WTC11 (cell line): ENCODE data around the gene SLC23A1. TPM values are rescaled to one million over a fixed set of nuclear protein-coding genes. Genes with fewer than 3 reads are reported as not detected.

ENCODE experiments used
- ATAC-seq: fragments of 200-7000 bp; cut with Tn5 transposase; 2 replicates; pipeline ENCODE4 v1.10.0; 2021; ENCODE audit warnings: mild to moderate bottlenecking, moderate library complexity
- CTCF ChIA-PET: fragments of 300-600 bp; sonication (Branson Sonifier 250); formaldehyde crosslinking; loops from one replicate; lab custom pipeline; 2021; ENCODE audit warnings: antibody characterized with exemption; lab: Charles Lee
- POLR2A ChIA-PET: fragments of 350-600 bp; sonication (Branson Sonifier 250); formaldehyde crosslinking; loops from one replicate; lab custom pipeline; 2021; ENCODE audit warnings: antibody characterized with exemption; lab: Charles Lee
- DNase-seq: peaks from one replicate; pipeline ENCODE4 v3.0.0; 2021; ENCODE audit warnings: low spot score
- H3K27ac Mint-ChIP-seq: 2 replicates; pipeline ENCODE4 v1.8.0; 2021; ENCODE audit warnings: mixed read lengths
- H3K27me3 Mint-ChIP-seq: 2 replicates; pipeline ENCODE4 v1.8.0; 2021; ENCODE audit warnings: low read depth, mild to moderate bottlenecking, moderate library complexity, mixed read lengths
- H3K36me3 Mint-ChIP-seq: 2 replicates; pipeline ENCODE4 v1.8.0; 2021; ENCODE audit warnings: mixed read lengths
- H3K4me1 Mint-ChIP-seq: 2 replicates; pipeline ENCODE4 v1.8.0; 2022; ENCODE audit warnings: mixed read lengths
- H3K4me3 Mint-ChIP-seq: 2 replicates; pipeline ENCODE4 v1.8.0; 2021; ENCODE audit warnings: mild to moderate bottlenecking, moderate library complexity, mixed read lengths
- H3K9me3 Mint-ChIP-seq: 2 replicates; pipeline ENCODE4 v1.8.0; 2021; ENCODE audit warnings: mixed read lengths
- CDX4 ChIP-seq: fragments of 250-450 bp; sonication (Bioruptor Pico); IDR thresholded peaks from 2 replicates; pipeline ENCODE4 v1.9.0; 2021; ENCODE audit warnings: moderate library complexity, mild to moderate bottlenecking, inconsistent platforms, borderline replicate concordance
- CREB1 ChIP-seq: sonication (generic); formaldehyde crosslinking; IDR thresholded peaks from 2 replicates; pipeline ENCODE4 v1.8.0; 2023; ENCODE audit warnings: mild to moderate bottlenecking, missing genetic modification reagents
- FOXJ3 ChIP-seq: sonication (generic); formaldehyde crosslinking; IDR thresholded peaks from 2 replicates; pipeline ENCODE4 v1.9.0; 2021; ENCODE audit warnings: missing genetic modification reagents, mild to moderate bottlenecking, borderline replicate concordance
- FOXP4 ChIP-seq: sonication (generic); formaldehyde crosslinking; IDR thresholded peaks from 2 replicates; pipeline ENCODE4 v1.8.0; 2022; ENCODE audit warnings: mild to moderate bottlenecking, missing genetic modification reagents
- GTF2I ChIP-seq: fragments of 250-450 bp; sonication (Bioruptor Pico); conservative IDR thresholded peaks from 2 replicates; pipeline ENCODE4 v1.4.0; 2021; ENCODE audit warnings: mild to moderate bottlenecking
- IRF2 ChIP-seq: sonication (generic); formaldehyde crosslinking; IDR thresholded peaks from 2 replicates; pipeline ENCODE4 v1.8.0; 2022; ENCODE audit warnings: low read depth, missing genetic modification reagents, borderline replicate concordance
- NFATC4 ChIP-seq: fragments of 250-450 bp; sonication (Bioruptor Pico); IDR thresholded peaks from 2 replicates; pipeline ENCODE4 v1.9.0; 2021; ENCODE audit warnings: mild to moderate bottlenecking
- NR1H2 ChIP-seq: sonication (generic); formaldehyde crosslinking; IDR thresholded peaks from 2 replicates; pipeline ENCODE4 v1.9.0; 2021; ENCODE audit warnings: mild to moderate bottlenecking, moderate library complexity, missing genetic modification reagents
- NR3C1 ChIP-seq: sonication (generic); formaldehyde crosslinking; conservative IDR thresholded peaks from 2 replicates; pipeline ENCODE4 v1.8.1; 2023; ENCODE audit warnings: low read depth, mild to moderate bottlenecking, missing genetic modification reagents
- OVOL2 ChIP-seq: fragments of 250-450 bp; sonication (Bioruptor Pico); IDR thresholded peaks from 2 replicates; pipeline ENCODE4 v1.9.0; 2021; ENCODE audit warnings: mild to moderate bottlenecking, borderline replicate concordance
- PRDM15 ChIP-seq: sonication (generic); formaldehyde crosslinking; IDR thresholded peaks from 2 replicates; pipeline ENCODE4 v1.8.0; 2022; ENCODE audit warnings: missing genetic modification reagents
- RELA ChIP-seq: sonication (generic); formaldehyde crosslinking; IDR thresholded peaks from 2 replicates; pipeline ENCODE4 v1.8.1; 2022; ENCODE audit warnings: missing genetic modification reagents, mild to moderate bottlenecking, borderline replicate concordance
- ZNF219 ChIP-seq: sonication (generic); formaldehyde crosslinking; IDR thresholded peaks from 2 replicates; pipeline ENCODE4 v1.8.0; 2023; ENCODE audit warnings: missing genetic modification reagents, mild to moderate bottlenecking, borderline replicate concordance
- ZNF396 ChIP-seq: fragments of 250-450 bp; sonication (Bioruptor Pico); IDR thresholded peaks from 2 replicates; pipeline ENCODE4 v1.8.0; 2021; ENCODE audit warnings: mild to moderate bottlenecking, moderate library complexity, borderline replicate concordance
- ZNF512 ChIP-seq: sonication (generic); formaldehyde crosslinking; IDR thresholded peaks from 2 replicates; pipeline ENCODE4 v1.8.1; 2022; ENCODE audit warnings: missing genetic modification reagents, borderline replicate concordance
- ZNF671 ChIP-seq: fragments of 250-450 bp; sonication (Bioruptor Pico); IDR thresholded peaks from 2 replicates; pipeline ENCODE4 v1.8.0; 2021; ENCODE audit warnings: mild to moderate bottlenecking
- total RNA-seq: library from RNA; stranded (reverse); gene quantifications from 3 replicates; pipeline ENCODE4 v1.2.3, GENCODE V29; 2021
- TF ChIP-seq, protein P1 (sequence below): sonication (generic); formaldehyde crosslinking; IDR thresholded peaks from 2 replicates; pipeline ENCODE4 v1.8.1; 2023; ENCODE audit warnings: mild to moderate bottlenecking, missing genetic modification reagents
- TF ChIP-seq, protein P2 (sequence below): sonication (generic); formaldehyde crosslinking; IDR thresholded peaks from 2 replicates; pipeline ENCODE4 v1.8.1; 2022; ENCODE audit warnings: low read depth, mild to moderate bottlenecking, moderate library complexity, missing genetic modification reagents, borderline replicate concordance

The SLC23A1 gene
- total RNA-seq, 1 experiment from 2014 or later = not detected

DNA sequence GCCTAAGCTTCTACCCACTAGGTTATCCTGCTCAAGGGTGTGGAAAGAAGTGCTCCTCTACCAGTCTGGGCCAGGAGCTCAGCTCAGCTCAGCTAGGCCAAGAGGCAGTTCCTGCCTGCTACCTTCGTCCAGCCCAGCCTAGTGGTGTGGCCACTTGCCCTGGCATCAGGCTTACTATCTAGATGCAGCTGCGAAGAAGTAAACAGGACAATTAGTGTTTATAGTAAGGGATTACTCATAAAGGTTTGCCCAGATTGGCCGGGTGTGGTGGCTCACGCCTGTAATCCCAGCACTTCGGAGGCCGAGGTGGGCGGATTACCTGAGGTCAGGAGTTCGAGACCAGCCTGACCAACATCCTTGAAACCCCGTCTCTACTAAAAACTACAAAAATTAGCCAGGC, 33.6 kb upstream of the SLC23A1 start:
- TF ChIP-seq ZNF671 (CRISPR knock-in tag) (no peak), CREB1 (CRISPR knock-in tag) (no peak), NR3C1 (no peak), FOXJ3 (no peak), RELA (CRISPR knock-in tag) (no peak), PRDM15 (CRISPR knock-in tag) (no peak), ZNF396 (no peak), NR1H2 (CRISPR knock-in tag) (no peak), ZNF219 (no peak), NFATC4 (CRISPR knock-in tag) (no peak), FOXP4 (CRISPR knock-in tag) (no peak), CDX4 (CRISPR knock-in tag) (no peak), ZNF512 (CRISPR knock-in tag) (no peak), OVOL2 (CRISPR knock-in tag) (no peak), IRF2 (CRISPR knock-in tag) (no peak), GTF2I (CRISPR knock-in tag) (no peak)
- TF ChIP-seq, protein P1, sequence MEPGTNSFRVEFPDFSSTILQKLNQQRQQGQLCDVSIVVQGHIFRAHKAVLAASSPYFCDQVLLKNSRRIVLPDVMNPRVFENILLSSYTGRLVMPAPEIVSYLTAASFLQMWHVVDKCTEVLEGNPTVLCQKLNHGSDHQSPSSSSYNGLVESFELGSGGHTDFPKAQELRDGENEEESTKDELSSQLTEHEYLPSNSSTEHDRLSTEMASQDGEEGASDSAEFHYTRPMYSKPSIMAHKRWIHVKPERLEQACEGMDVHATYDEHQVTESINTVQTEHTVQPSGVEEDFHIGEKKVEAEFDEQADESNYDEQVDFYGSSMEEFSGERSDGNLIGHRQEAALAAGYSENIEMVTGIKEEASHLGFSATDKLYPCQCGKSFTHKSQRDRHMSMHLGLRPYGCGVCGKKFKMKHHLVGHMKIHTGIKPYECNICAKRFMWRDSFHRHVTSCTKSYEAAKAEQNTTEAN (CRISPR knock-in tag) = no peak
- TF ChIP-seq, protein P2, sequence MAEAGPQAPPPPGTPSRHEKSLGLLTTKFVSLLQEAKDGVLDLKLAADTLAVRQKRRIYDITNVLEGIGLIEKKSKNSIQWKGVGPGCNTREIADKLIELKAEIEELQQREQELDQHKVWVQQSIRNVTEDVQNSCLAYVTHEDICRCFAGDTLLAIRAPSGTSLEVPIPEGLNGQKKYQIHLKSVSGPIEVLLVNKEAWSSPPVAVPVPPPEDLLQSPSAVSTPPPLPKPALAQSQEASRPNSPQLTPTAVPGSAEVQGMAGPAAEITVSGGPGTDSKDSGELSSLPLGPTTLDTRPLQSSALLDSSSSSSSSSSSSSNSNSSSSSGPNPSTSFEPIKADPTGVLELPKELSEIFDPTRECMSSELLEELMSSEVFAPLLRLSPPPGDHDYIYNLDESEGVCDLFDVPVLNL (CRISPR knock-in tag) = no peak
- no peak for ATAC-seq
- Mint-ChIP-seq H3K36me3 (peaks cover 13% of the 10 kb centered on the region), H3K4me1 (peaks cover 9% of the 10 kb centered on the region), H3K9me3 (no peaks in the 10 kb centered on the region), H3K27ac (no peak overlapping the region), H3K27me3 (no peaks in the 10 kb centered on the region; the same call in 1 of the 2 replicates), H3K4me3 (no peak overlapping the region)
- CTCF ChIA-PET = interaction anchor here (9.6 kb wide), 1 partner anchor 99 kb away, joined by 208 read pairs; no protein-coding TSS in a partner anchor
- DNase-seq = no peak
- POLR2A ChIA-PET = no interaction called here
